Stomach (tissue), 4 donors: ENCODE measurements around the gene EVI2B.

Source experiments
- POLR2AphosphoS5 ChIP-seq, 3 donors: sonication (generic); formaldehyde crosslinking; IDR thresholded peaks; one replicate each; pipeline ENCODE4 v1.6.1; 2016; ENCODE audit warnings: antibody characterized with exemption in 3 of 3
- TF ChIP-seq, protein P1 (sequence below), 7 experiments: fragments of 450-650 bp in 4 of 7; fragments of 200-600 bp in 3 of 7; sonication (generic) in 3 of 7; IDR thresholded peaks; one replicate each; pipeline ENCODE4 v1.5.1; 2016 to 2019; ENCODE audit warnings: antibody characterized with exemption in 7 of 7, control low read depth in 2 of 7, mild to moderate bottlenecking in 1 of 7

DNA sequence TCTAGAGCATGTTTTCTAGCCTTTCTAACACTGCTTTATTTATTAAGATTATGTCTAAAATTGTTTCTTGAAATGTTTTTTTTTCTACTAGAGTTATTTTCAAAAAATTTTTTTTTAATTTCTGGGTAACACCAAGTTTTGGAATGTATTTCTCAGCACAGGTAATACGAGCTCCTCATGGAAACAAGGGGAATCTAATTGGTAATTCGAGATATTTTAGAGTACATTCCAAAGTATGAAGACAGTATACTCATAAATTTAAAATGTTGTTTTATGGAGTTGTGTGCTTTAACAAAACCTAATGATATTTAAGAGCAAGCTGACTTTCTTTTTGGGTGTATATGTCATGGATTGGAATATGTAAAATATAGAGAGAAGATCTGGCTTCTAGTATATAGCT lies 59.2 kb downstream of the EVI2B start:
- no peak for TF ChIP-seq POLR2AphosphoS5 (IDR thresholded peaks at IDR 0.05)
- TF ChIP-seq, protein P1, sequence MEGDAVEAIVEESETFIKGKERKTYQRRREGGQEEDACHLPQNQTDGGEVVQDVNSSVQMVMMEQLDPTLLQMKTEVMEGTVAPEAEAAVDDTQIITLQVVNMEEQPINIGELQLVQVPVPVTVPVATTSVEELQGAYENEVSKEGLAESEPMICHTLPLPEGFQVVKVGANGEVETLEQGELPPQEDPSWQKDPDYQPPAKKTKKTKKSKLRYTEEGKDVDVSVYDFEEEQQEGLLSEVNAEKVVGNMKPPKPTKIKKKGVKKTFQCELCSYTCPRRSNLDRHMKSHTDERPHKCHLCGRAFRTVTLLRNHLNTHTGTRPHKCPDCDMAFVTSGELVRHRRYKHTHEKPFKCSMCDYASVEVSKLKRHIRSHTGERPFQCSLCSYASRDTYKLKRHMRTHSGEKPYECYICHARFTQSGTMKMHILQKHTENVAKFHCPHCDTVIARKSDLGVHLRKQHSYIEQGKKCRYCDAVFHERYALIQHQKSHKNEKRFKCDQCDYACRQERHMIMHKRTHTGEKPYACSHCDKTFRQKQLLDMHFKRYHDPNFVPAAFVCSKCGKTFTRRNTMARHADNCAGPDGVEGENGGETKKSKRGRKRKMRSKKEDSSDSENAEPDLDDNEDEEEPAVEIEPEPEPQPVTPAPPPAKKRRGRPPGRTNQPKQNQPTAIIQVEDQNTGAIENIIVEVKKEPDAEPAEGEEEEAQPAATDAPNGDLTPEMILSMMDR (IDR thresholded peaks at IDR 0.05) = no peak
